Pancreas (tissue), 10 donors: Measurements from ENCODE around the gene SLC28A1. TPM values are rescaled to one million over a fixed set of nuclear protein-coding genes. Genes with fewer than 3 reads are reported as not detected.
A peak's percentile ranks its signal among the peaks of the same experiment; 100 is the strongest.

Experiments used
- ATAC-seq, 4 donors: fragments of 200-7000 bp; cut with Tn5 transposase; one replicate each; pipeline versions ENCODE4 v1.8.0 to v1.9.1; 2020; ENCODE audit warnings: mild to moderate bottlenecking in 4 of 4, moderate library complexity in 4 of 4
- DNase-seq, 6 donors: peaks; one replicate each; pipeline ENCODE4 v3.0.0-alpha.2; 2020
- FAIRE-seq: peaks from 2 replicates; lab custom pipeline; 2012; peaks lifted over from hg19 to GRCh38; lab: Jason Lieb, UNC
- H3K27ac ChIP-seq, 4 donors: fragments of 200-600 bp; sonication (generic); 1 replicate in 3 of 4; 2 replicates in 1 of 4; pipeline versions ENCODE4 v1.5.0 to v1.8.0; 2020
- H3K27me3 ChIP-seq, 4 donors: fragments of 200-600 bp; one replicate each; pipeline ENCODE4 v1.8.0; 2021
- H3K36me3 ChIP-seq, 3 donors: fragments of 200-600 bp; sonication (generic) in 1 of 3; one replicate each; pipeline versions ENCODE4 v1.5.0 to v1.8.0; 2020 to 2021
- H3K4me1 ChIP-seq, 3 donors: fragments of 200-600 bp; one replicate each; pipeline ENCODE4 v1.8.0; 2021
- H3K4me3 ChIP-seq, 4 donors: fragments of 200-600 bp; sonication (generic) in 2 of 4; one replicate each; pipeline versions ENCODE4 v1.5.0 to v1.8.0; 2020 to 2021
- H3K9me3 ChIP-seq, 4 donors: fragments of 200-600 bp; one replicate each; pipeline ENCODE4 v1.8.0; 2021
- WGBS, 2 donors: extraction: QIAGEN DNeasy Blood & Tissue Kit; methylation state at CpG; one replicate each; pipeline ENCODE4 v1.1.7; 2013; 5-methylcytosine and 5-hydroxymethylcytosine counted together
- intact Hi-C, 3 donors: fragments of 100-400 bp; cut with DNase I; formaldehyde crosslinking; loops; one replicate each; pipeline versions ENCODE4 v1.11.1 to v1.14.2; 2022
- polyA plus RNA-seq, 2 donors: library from polyadenylated mRNA; stranded (reverse); fragments of 200-250 nt; gene quantifications; one replicate each; pipeline ENCODE4 v1.2.3, GENCODE V29; 2013
- total RNA-seq, 6 donors: library from RNA; stranded (reverse); fragmentation: NEBNext Ultra II Directional in 4 of 6; extraction: Animal tissue kit (Norgen Biotek cat#: 25700) in 4 of 6; gene quantifications; one replicate each; pipeline versions ENCODE4 v1.2.1 to v1.2.4, GENCODE V29; 2021 to 2023
- TF ChIP-seq, protein P1 (sequence below), 4 donors: fragments of 200-600 bp; sonication (generic) in 3 of 4; IDR thresholded peaks; one replicate each; pipeline versions ENCODE4 v1.5.0 to v1.8.0; 2021; ENCODE audit warnings: antibody characterized with exemption in 4 of 4
- donor health status: healthy with polysubstance abuse.
- donor health status: DM: no; HTN: no; CAD: no; lungs with moderate emphysema.
- donor health status: DM: no; HTN: no; CAD: no.
- donor health status: control.
- donor health status: control.
- donor health status: Bipolar disorder and iron deficiency.
- donor health status: DM: yes; HTN: yes; CAD: no.
- donor health status: DM: no; HTN: no; CAD: no.
- donor health status: DM: no; HTN: no; CAD: no.
- donor health status: DM: yes; HTN: yes; CAD: no.

SLC28A1 gene
- total and polyA plus RNA-seq, 8 donors: 0.02 to 0.21 (median 0.11) TPM; not detected in 3

DNA sequence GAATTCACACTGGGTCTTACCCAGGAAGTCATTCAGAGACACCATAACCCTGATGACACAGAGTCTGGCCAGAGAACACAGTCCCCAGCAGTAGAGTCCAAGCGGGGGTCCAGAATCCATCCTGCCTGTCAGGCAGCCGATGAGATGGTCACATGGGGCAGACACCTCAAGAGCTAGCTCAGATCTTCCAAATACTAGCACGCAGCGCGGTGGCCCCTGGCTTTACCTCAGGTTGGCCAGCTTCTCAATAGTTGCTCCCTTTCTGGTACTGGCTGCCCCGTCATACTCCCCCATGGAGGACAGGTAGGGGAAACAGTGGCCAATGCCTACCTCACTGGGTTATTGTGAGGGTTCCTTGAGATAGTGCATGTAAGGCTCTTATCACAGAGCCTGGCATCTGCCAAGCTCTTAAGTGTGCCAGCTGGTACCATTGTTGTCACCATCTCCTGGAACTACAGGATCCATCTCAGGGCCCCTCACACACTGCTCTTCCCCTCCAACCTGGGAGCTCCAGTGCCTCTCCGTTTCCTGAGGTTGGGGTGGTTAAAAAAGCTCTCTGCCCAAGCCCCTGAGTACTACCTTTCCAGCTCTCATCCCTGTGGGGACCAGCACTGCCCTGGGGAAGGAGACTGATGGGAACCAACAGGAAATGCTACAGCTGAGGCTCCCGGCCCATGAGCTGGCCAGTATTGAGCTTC lies 3.5 kb upstream of the SLC28A1 start:
- WGBS, 2 donors: 66 to 84% methylated on average over 8 of the region's 8 CpGs
- Histone ChIP-seq H3K36me3 (no peaks in the 10 kb centered on the region), H3K4me1 (peaks cover 0 to 3% (median 0%) of the 10 kb centered on the region in 3 donors), H3K27me3 (no peaks in the 10 kb centered on the region), H3K4me3 (no peak overlapping the region), H3K27ac (no peak overlapping the region), H3K9me3 (no peaks in the 10 kb centered on the region)
- intact Hi-C loops: loop anchor here in 1 of 3 donors (5.0 kb wide), 1 partner anchor 59 kb away; no protein-coding TSS in a partner anchor
- TF ChIP-seq, protein P1, sequence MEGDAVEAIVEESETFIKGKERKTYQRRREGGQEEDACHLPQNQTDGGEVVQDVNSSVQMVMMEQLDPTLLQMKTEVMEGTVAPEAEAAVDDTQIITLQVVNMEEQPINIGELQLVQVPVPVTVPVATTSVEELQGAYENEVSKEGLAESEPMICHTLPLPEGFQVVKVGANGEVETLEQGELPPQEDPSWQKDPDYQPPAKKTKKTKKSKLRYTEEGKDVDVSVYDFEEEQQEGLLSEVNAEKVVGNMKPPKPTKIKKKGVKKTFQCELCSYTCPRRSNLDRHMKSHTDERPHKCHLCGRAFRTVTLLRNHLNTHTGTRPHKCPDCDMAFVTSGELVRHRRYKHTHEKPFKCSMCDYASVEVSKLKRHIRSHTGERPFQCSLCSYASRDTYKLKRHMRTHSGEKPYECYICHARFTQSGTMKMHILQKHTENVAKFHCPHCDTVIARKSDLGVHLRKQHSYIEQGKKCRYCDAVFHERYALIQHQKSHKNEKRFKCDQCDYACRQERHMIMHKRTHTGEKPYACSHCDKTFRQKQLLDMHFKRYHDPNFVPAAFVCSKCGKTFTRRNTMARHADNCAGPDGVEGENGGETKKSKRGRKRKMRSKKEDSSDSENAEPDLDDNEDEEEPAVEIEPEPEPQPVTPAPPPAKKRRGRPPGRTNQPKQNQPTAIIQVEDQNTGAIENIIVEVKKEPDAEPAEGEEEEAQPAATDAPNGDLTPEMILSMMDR (IDR thresholded peaks at IDR 0.05): no peak
- FAIRE-seq (no peak), DNase-seq (no peak), ATAC-seq (no peak)

DNA sequence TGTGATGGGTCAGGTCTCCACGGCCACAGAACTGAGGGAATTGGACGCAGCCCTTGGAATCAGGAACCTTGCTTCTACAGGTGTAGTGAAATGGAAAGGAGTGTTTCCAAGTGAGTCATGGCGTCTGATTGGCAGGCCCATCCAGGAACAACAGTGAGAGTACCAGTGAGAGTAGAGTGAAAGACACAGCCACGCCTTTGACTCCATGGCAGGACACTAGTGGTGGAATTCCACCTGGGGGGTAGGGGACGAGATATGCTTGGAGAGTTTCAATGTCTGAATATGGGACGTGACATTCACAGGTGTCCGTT lies 3.0 kb upstream of the SLC28A1 start:
- H3K27me3 ChIP-seq: no peaks in the 10 kb centered on the region
- no peak overlapping the region for H3K27ac ChIP-seq
- WGBS, 2 donors: 63 to 76% methylated on average over 7 of the region's 7 CpGs
- H3K9me3 ChIP-seq: no peaks in the 10 kb centered on the region
- DNase-seq (no peak), ATAC-seq (no peak), FAIRE-seq (no peak)
- H3K4me3 ChIP-seq: no peak overlapping the region
- no peaks in the 10 kb centered on the region for H3K36me3 ChIP-seq
- TF ChIP-seq, protein P1 (IDR thresholded peaks at IDR 0.05): no peak
- intact Hi-C loops: loop anchor here in 1 of 3 donors (5.0 kb wide), 1 partner anchor 59 kb away; no protein-coding TSS in a partner anchor
- H3K4me1 ChIP-seq: peaks cover 0 to 3% (median 0%) of the 10 kb centered on the region in 3 donors

DNA sequence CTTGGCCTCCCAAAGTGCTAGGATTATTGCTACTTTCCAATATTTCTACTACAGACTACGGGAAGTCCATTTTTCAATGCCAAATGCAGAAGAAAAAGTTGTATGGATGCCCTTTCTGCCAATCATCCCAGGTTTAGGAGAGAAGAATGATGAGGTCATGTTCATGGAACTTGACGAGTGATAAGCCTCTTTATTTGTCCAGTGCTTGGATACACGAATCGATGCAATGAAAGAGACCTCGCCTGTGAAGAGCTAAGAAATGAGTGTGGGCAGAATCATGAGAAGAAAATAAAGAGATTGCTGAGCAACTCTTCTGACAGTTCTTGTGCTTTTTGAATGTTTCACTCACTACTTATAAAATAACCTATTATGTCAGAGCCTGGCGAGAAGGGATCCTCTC lies 996 bp upstream of the SLC28A1 start:
- no peak for FAIRE-seq
- 29 to 36% methylated on average over 6 of the region's 6 CpGs for WGBS, 2 donors

DNA sequence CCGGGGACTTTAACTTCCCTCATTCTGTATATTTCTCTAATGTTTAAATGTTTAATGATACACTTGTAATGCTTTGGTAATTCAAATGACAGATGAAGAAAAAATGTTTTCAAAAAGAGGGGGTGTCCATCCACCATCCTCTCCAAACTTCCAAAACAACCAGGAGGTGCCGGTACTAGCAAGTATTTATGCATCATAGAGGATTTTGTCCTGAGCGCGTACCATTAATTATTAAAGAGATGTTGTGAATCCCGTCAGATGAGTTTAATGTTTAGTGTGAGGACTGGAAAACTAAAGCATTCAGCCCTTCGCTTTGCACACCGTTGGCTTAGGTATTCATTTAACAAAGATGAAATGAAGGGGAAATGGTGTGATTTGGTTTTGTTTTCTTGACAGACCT lies 1.3 kb downstream of the SLC28A1 start:
- TF ChIP-seq, protein P1 (IDR thresholded peaks at IDR 0.05): no peak
- Histone ChIP-seq H3K27ac (peak overlapping the region in 2 of 4 donors; percentile 63 to 67), H3K9me3 (no peaks in the 10 kb centered on the region), H3K36me3 (no peaks in the 10 kb centered on the region), H3K27me3 (no peaks in the 10 kb centered on the region), H3K4me3 (no peak overlapping the region), H3K4me1 (peaks cover 0 to 3% (median 0%) of the 10 kb centered on the region in 3 donors)
- WGBS, 2 donors: 74 to 76% methylated on average over 7 of the region's 7 CpGs
- peak in 1 of 4 donors; percentile 24 for ATAC-seq
- no peak for DNase-seq
- intact Hi-C loops: no loop called here
- no peak for FAIRE-seq

More for the DNA sequence above, 996 bp upstream of the SLC28A1 start:
- H3K4me3 ChIP-seq: no peak overlapping the region
- H3K27me3 ChIP-seq: no peaks in the 10 kb centered on the region
- intact Hi-C loops: loop anchor here in 1 of 3 donors (5.0 kb wide), 1 partner anchor 61 kb away; no protein-coding TSS in a partner anchor
- peaks cover 0 to 3% (median 0%) of the 10 kb centered on the region in 3 donors for H3K4me1 ChIP-seq
- peak overlapping the region in 3 of 4 donors; percentile 52 to 80 (median 69) for H3K27ac ChIP-seq
- ATAC-seq (peak; percentile 26 to 61 (median 59)), DNase-seq (no peak)
- no peaks in the 10 kb centered on the region for H3K36me3 ChIP-seq
- TF ChIP-seq, protein P1 (IDR thresholded peaks at IDR 0.05): no peak
- no peaks in the 10 kb centered on the region for H3K9me3 ChIP-seq
